SK-N-MC (cell line): ENCODE data around the gene AP3B1.
A peak's percentile ranks its signal among the peaks of the same experiment; 100 is the strongest.
"Not testable (repeated sequence)": the region's sequence is repeated elsewhere in the genome, so short reads cannot be mapped to it uniquely, and the experiment has no call there.

Experiments
- DNase-seq: peaks from one replicate; pipeline ENCODE4 v3.0.0-alpha.2; 2011; ENCODE audit warnings: low read depth, low spot score
- H3K27ac ChIP-seq: fragments of 200-600 bp; sonication (generic); 2 replicates; pipeline ENCODE4 v1.5.1; 2016; ENCODE audit warnings: mixed run types
- H3K36me3 ChIP-seq: fragments of 200-600 bp; sonication (generic); 2 replicates; pipeline ENCODE4 v1.6.1; 2017; ENCODE audit warnings: antibody characterized with exemption, low read length, mixed read lengths; ENCODE audit not compliant: insufficient read depth
- H3K4me3 ChIP-seq: fragments of 200-600 bp; sonication (generic); 2 replicates; pipeline ENCODE4 v1.5.1; 2016
- H3K9ac ChIP-seq: fragments of 200-600 bp; sonication (generic); 2 replicates; pipeline ENCODE4 v1.8.0; 2017; ENCODE audit warnings: mixed run types, mixed read lengths; ENCODE audit not compliant: insufficient read length
- H3K9me3 ChIP-seq: fragments of 200-600 bp; sonication (generic); 2 replicates; pipeline ENCODE4 v1.6.1; 2017; ENCODE audit warnings: low read depth, mild to moderate bottlenecking, antibody characterized with exemption, low read length, moderate library complexity, mixed read lengths
- EZH2 ChIP-seq: fragments of 200-600 bp; sonication (generic); IDR thresholded peaks from one replicate; pipeline ENCODE4 v1.6.1; 2017; ENCODE audit warnings: antibody characterized with exemption
- FOXP2 ChIP-seq: optimal IDR thresholded peaks from 2 replicates; pipeline ENCODE3; 2011; ENCODE audit warnings: mild to moderate bottlenecking, moderate library complexity; ENCODE audit not compliant: insufficient read depth; ENCODE audit errors: extremely low read length, control extremely low read depth
- POLR2AphosphoS5 ChIP-seq: IDR thresholded peaks from 2 replicates; pipeline ENCODE4 v1.6.1; 2012; ENCODE audit warnings: mild to moderate bottlenecking, low read depth, low read length, borderline replicate concordance

The AP3B1 gene

GRCh38 chr5:78103232-78103918 is 191.1 kb downstream of the AP3B1 start:
- H3K27ac ChIP-seq = no peak overlapping the region
- TF ChIP-seq EZH2 (no peak), FOXP2 (no peak), POLR2AphosphoS5 (peak; percentile 49; the same call in 1 of the 2 replicates)
- peak; percentile 51 for DNase-seq
- H3K36me3 ChIP-seq = no peaks in the 10 kb centered on the region; the same call in 1 of the 2 replicates
- no peak overlapping the region for H3K4me3 ChIP-seq
- H3K9ac ChIP-seq = no peak overlapping the region
- no peaks in the 10 kb centered on the region for H3K9me3 ChIP-seq

DNA sequence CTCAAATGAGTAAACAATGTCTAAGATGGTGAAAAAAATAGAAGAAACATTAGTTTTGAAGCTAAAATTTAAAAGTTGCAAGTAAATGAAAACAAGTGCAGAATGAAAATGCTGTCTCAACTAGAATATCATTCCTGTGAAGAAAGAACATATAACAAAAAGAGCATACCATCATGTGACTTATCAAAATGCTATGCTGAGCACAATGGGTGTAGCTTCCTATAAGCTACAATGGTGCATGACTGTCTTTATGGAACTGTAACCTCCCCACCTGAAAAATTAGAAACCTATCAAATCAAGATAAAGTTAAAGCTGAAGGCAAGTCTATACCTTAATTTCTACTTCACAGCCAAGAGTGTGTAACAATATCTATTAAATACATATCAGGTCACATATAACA is 192.0 kb downstream of the AP3B1 start:
- H3K36me3 ChIP-seq = no peaks in the 10 kb centered on the region; the same call in 1 of the 2 replicates
- no peak for DNase-seq
- TF ChIP-seq FOXP2 (no peak), EZH2 (no peak), POLR2AphosphoS5 (no peak)

DNA sequence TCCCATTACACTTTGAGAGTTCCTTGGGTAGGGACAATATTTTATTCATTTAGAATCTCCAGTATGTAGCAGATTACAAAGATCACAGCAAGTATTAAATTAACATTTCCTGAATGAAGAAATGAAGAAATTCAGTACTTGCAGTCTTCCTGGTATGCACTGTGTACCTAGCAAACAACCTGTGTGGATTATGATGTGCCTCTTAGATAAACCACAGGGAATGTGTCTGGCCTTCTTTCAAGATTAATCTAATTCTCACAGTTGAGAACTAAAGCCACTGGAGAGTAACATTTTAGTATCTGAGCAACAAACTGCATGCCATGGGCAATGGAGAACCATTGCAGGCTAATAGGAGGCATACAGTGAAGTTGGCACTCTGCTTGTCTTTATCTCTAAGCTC is 199.4 kb downstream of the AP3B1 start:
- no peak overlapping the region for H3K27ac ChIP-seq
- H3K4me3 ChIP-seq = no peak overlapping the region
- H3K9me3 ChIP-seq = no peaks in the 10 kb centered on the region
- H3K36me3 ChIP-seq = no peaks in the 10 kb centered on the region; the same call in 1 of the 2 replicates
- H3K9ac ChIP-seq = no peak overlapping the region
- no peak for DNase-seq
- TF ChIP-seq POLR2AphosphoS5 (no peak), FOXP2 (no peak), EZH2 (no peak)

More for the DNA sequence above, 192.0 kb downstream of the AP3B1 start:
- no peak overlapping the region for H3K27ac ChIP-seq
- H3K4me3 ChIP-seq = no peak overlapping the region
- H3K9ac ChIP-seq = no peak overlapping the region
- H3K9me3 ChIP-seq = no peaks in the 10 kb centered on the region

DNA sequence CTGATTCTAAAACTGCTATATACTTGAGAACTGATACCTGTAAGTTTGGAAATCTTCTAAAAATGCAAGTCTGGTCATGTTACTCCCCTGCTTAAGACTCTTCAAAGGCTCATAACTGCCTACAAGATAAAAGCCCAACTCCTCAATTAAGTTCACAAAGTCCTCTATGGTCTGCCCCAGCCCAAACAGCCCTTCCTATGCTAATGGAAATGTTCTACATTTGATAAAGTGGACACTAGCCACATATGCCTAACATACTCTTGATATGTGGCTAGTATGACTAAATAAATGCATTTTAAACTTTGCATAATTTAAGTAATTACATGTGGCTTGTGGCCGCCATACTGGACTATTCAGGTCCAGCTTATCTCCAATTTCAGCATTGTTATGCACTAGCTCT is 204.5 kb downstream of the AP3B1 start:
- Histone ChIP-seq H3K4me3 (no peak overlapping the region), H3K27ac (no peak overlapping the region), H3K9me3 (no peaks in the 10 kb centered on the region), H3K9ac (no peak overlapping the region), H3K36me3 (no peaks in the 10 kb centered on the region)
- DNase-seq = no peak
- TF ChIP-seq FOXP2 (no peak), POLR2AphosphoS5 (no peak), EZH2 (no peak)

GRCh38 chr5:78078858-78079257 is 215.6 kb downstream of the AP3B1 start:
- no peak overlapping the region for H3K4me3 ChIP-seq
- H3K9me3 ChIP-seq = no peaks in the 10 kb centered on the region
- DNase-seq = no peak
- H3K36me3 ChIP-seq = no peaks in the 10 kb centered on the region
- TF ChIP-seq EZH2 (no peak), POLR2AphosphoS5 (no peak), FOXP2 (no peak)
- H3K9ac ChIP-seq = no peak overlapping the region
- H3K27ac ChIP-seq = no peak overlapping the region

GRCh38 chr5:78077369-78078068 is 217.0 kb downstream of the AP3B1 start:
- no peak overlapping the region for H3K27ac ChIP-seq
- no peak for DNase-seq
- H3K9ac ChIP-seq = no peak overlapping the region
- TF ChIP-seq POLR2AphosphoS5 = no peak
- no peak for TF ChIP-seq FOXP2
- TF ChIP-seq EZH2 = no peak
- H3K9me3 ChIP-seq = no peaks in the 10 kb centered on the region
- H3K36me3 ChIP-seq = no peaks in the 10 kb centered on the region
- no peak overlapping the region for H3K4me3 ChIP-seq

GRCh38 chr5:78076351-78076750 is 218.1 kb downstream of the AP3B1 start:
- no peak overlapping the region for H3K4me3 ChIP-seq
- no peak for DNase-seq
- no peak overlapping the region for H3K9ac ChIP-seq
- no peaks in the 10 kb centered on the region for H3K9me3 ChIP-seq
- no peak overlapping the region for H3K27ac ChIP-seq
- no peak for TF ChIP-seq FOXP2
- no peak for TF ChIP-seq EZH2
- TF ChIP-seq POLR2AphosphoS5 = no peak
- H3K36me3 ChIP-seq = no peaks in the 10 kb centered on the region

DNA sequence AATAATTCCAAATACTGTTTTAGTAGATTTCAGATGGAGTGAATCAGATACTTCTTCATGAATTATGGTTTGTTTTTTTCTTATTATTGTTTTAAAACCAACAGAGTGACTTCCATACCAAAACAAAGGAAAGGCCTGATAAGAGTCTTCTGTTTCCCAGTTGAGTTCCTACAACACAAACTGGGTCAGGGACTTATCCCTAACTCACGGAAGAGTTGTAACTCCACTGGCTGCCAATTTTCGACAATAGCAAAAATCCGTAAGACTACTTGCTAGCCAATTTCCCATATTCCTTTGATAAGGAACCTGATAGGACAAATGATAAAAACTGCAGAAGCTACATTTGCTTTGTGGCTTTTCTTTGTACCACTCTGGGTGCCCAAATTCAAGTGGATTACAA is 219.2 kb downstream of the AP3B1 start:
- no peak for TF ChIP-seq FOXP2
- no peak for TF ChIP-seq EZH2
- no peak for TF ChIP-seq POLR2AphosphoS5
- H3K27ac ChIP-seq = no peak overlapping the region
- no peaks in the 10 kb centered on the region for H3K9me3 ChIP-seq
- H3K36me3 ChIP-seq = no peaks in the 10 kb centered on the region
- no peak overlapping the region for H3K4me3 ChIP-seq
- no peak overlapping the region for H3K9ac ChIP-seq
- no peak for DNase-seq

GRCh38 chr5:78070691-78071090 is 223.8 kb downstream of the AP3B1 start:
- H3K4me3 ChIP-seq, DNase-seq, H3K9ac ChIP-seq, H3K9me3 ChIP-seq, H3K36me3 ChIP-seq, H3K27ac ChIP-seq: not testable (repeated sequence)

GRCh38 chr5:78067581-78067980 is 226.9 kb downstream of the AP3B1 start:
- H3K27ac ChIP-seq, H3K9ac ChIP-seq, H3K9me3 ChIP-seq, H3K4me3 ChIP-seq, H3K36me3 ChIP-seq, DNase-seq: not testable (repeated sequence)

- H3K36me3 ChIP-seq, H3K9me3 ChIP-seq, H3K4me3 ChIP-seq, DNase-seq, H3K27ac ChIP-seq, H3K9ac ChIP-seq: not testable (repeated sequence)
Measured at GRCh38 chr5:78066722-78067121, 227.8 kb downstream of the AP3B1 start.
